ENCODE results near the gene ALG11. TPM values are rescaled to one million over a fixed set of nuclear protein-coding genes. Genes with fewer than 3 reads are reported as not detected.
"Not testable (repeated sequence)": the region's sequence is repeated elsewhere in the genome, so short reads cannot be mapped to it uniquely, and the experiment has no call there.

The ALG11 gene
- total and polyA plus RNA-seq, 4 donors = 9.8 to 29.6 (median 21.2) TPM

DNA sequence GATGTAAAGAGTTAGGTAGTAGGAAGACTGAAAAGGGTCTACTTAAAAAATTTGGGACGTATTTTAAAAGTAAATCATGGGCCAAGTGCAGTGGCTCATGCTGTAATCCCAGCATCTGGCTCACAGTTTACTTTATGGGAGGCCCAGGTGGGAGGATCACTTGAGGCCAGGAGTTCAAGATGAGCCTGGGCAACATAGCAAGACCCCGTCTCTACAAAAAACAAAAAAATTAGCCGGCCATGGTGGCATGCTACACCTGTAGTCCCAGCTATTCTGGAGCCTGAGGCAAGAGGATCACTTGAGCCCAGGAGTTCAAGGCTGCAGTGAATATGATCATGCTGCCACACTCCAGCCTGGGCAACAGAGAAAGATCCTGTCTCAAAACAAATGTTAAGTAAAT, 35.3 kb downstream of the ALG11 start:
- H3K4me3 ChIP-seq (ENCODE audit: low read depth, low read length) = no peak overlapping the region
- no peak overlapping the region for H3K27ac ChIP-seq (ENCODE audit: low read depth, low read length)
- no peaks in the 10 kb centered on the region for H3K9me3 ChIP-seq (ENCODE audit: control insufficient read depth, insufficient read depth, low read length)
- DNase-seq (ENCODE audit: low read depth in 4 of 6, low spot score in 6 of 6) = no peak
- H3K4me1 ChIP-seq (ENCODE audit: control insufficient read depth, insufficient read depth, low read length) = no peaks in the 10 kb centered on the region
- H3K36me3 ChIP-seq (ENCODE audit: control insufficient read depth, insufficient read depth, low read length) = no peaks in the 10 kb centered on the region
- 100% methylated on average over 3 of the region's 3 CpGs for WGBS (ENCODE audit: insufficient coverage)
- no peaks in the 10 kb centered on the region for H3K27me3 ChIP-seq (ENCODE audit: control insufficient read depth, insufficient read depth, low read length)

DNA sequence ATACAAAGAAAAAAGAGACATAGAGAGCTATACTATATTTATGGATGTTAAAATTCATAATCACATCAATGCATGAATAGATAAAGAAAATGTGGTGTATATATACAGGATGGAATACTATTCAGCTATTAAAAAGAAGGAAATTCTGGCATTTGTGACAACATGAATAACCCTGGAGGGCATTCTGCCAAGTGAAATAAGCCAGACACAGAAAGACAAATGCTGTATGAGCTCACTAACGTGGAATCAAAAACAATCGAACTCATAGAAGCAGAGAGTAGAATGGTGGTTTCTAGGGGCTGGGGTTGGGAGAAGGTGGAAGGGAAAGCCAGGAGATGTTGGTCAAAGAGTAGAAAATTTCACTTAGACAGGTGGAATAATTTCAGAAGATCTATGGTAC, 36.3 kb downstream of the ALG11 start:
- no peaks in the 10 kb centered on the region for H3K27me3 ChIP-seq (ENCODE audit: control insufficient read depth, insufficient read depth, low read length)
- H3K4me1 ChIP-seq (ENCODE audit: control insufficient read depth, insufficient read depth, low read length) = no peaks in the 10 kb centered on the region
- H3K27ac ChIP-seq (ENCODE audit: low read depth, low read length) = no peak overlapping the region
- no peaks in the 10 kb centered on the region for H3K9me3 ChIP-seq (ENCODE audit: control insufficient read depth, insufficient read depth, low read length)
- no peak for DNase-seq (ENCODE audit: low read depth in 4 of 6, low spot score in 6 of 6)
- no peaks in the 10 kb centered on the region for H3K36me3 ChIP-seq (ENCODE audit: control insufficient read depth, insufficient read depth, low read length)
- H3K4me3 ChIP-seq (ENCODE audit: low read depth, low read length) = no peak overlapping the region
- 67% methylated on average over 2 of the region's 2 CpGs for WGBS (ENCODE audit: insufficient coverage)

DNA sequence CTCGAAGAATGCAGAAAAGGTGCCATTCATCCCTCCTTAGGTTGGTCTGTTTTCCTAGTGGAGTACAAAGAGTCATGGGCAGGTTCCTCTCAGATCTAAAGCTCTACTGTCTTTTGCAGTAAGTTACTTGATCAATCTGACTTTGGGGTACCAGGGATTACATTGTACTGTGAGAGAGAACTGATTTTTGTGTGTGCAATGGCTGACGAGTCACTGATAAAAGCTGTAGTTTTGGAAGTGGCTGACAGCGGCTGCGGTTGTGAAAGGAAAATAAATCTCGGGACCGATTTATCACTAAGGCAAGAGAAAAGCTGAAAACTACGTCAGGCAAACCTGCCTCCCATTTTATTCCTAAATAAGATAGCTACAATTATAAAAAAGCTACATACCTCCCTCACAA, 39.2 kb downstream of the ALG11 start:
- H3K4me3 ChIP-seq (ENCODE audit: low read depth, low read length) = no peak overlapping the region
- WGBS (ENCODE audit: insufficient coverage) = 82% methylated on average over 3 of the region's 7 CpGs
- H3K4me1 ChIP-seq (ENCODE audit: control insufficient read depth, insufficient read depth, low read length) = no peaks in the 10 kb centered on the region
- no peak for DNase-seq (ENCODE audit: low read depth in 4 of 6, low spot score in 6 of 6)
- H3K9me3 ChIP-seq (ENCODE audit: control insufficient read depth, insufficient read depth, low read length) = no peaks in the 10 kb centered on the region
- H3K36me3 ChIP-seq (ENCODE audit: control insufficient read depth, insufficient read depth, low read length) = no peaks in the 10 kb centered on the region
- no peaks in the 10 kb centered on the region for H3K27me3 ChIP-seq (ENCODE audit: control insufficient read depth, insufficient read depth, low read length)
- H3K27ac ChIP-seq (ENCODE audit: low read depth, low read length) = no peak overlapping the region

DNA sequence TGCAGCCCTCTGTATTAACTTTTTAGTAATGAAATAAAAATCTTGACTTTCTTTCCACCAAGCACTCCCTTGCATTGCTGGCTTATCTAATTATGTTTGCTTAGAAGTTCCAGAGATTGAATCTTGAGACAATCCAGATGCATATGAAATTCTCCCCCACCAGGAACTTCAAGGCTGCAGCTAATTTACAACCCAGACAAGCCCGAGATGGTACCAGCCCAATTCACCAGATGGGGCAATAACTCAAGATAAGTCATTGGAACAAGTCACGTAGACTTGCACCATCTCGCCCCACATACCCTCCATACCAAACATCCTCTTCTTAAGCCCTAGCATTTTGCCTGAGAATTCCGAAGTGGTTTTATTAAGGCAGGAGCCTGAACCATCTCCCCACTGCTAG, 41.3 kb downstream of the ALG11 start:
- WGBS (ENCODE audit: insufficient coverage) = 80% methylated on average over 4 of the region's 4 CpGs
- Histone ChIP-seq H3K4me1 (ENCODE audit: control insufficient read depth, insufficient read depth, low read length) (no peaks in the 10 kb centered on the region), H3K9me3 (ENCODE audit: control insufficient read depth, insufficient read depth, low read length) (no peaks in the 10 kb centered on the region), H3K36me3 (ENCODE audit: control insufficient read depth, insufficient read depth, low read length) (no peaks in the 10 kb centered on the region), H3K4me3 (ENCODE audit: low read depth, low read length) (no peak overlapping the region), H3K27ac (ENCODE audit: low read depth, low read length) (no peak overlapping the region), H3K27me3 (ENCODE audit: control insufficient read depth, insufficient read depth, low read length) (no peaks in the 10 kb centered on the region)
- DNase-seq (ENCODE audit: low read depth in 4 of 6, low spot score in 6 of 6) = no peak

DNA sequence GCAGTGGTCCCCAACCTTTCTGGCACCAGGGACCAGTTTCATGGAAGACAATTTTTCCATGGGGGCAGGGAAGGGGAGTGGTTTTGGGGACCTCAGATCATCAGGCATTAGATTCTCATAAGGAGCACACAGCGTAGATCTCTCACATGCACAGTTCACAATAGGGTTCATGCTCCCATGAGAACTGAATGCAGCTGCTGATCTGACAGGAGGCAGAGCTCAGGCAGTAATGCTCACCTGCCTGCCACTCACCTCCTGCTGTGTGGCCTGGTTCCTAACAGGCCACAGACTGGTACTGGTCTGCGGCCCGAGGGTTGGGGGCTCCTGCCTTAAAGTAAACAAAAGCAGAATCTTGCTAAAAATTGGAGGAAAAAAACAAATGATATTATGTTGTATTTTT, 48.9 kb downstream of the ALG11 start:
- WGBS (ENCODE audit: insufficient coverage) = 96% methylated on average over 3 of the region's 3 CpGs
- not testable (repeated sequence) for H3K27me3 ChIP-seq (ENCODE audit: control insufficient read depth, insufficient read depth, low read length); DNase-seq (ENCODE audit: low read depth in 4 of 6, low spot score in 6 of 6); H3K36me3 ChIP-seq (ENCODE audit: control insufficient read depth, insufficient read depth, low read length); H3K4me3 ChIP-seq (ENCODE audit: low read depth, low read length); H3K4me1 ChIP-seq (ENCODE audit: control insufficient read depth, insufficient read depth, low read length); H3K9me3 ChIP-seq (ENCODE audit: control insufficient read depth, insufficient read depth, low read length); H3K27ac ChIP-seq (ENCODE audit: low read depth, low read length)

DNA sequence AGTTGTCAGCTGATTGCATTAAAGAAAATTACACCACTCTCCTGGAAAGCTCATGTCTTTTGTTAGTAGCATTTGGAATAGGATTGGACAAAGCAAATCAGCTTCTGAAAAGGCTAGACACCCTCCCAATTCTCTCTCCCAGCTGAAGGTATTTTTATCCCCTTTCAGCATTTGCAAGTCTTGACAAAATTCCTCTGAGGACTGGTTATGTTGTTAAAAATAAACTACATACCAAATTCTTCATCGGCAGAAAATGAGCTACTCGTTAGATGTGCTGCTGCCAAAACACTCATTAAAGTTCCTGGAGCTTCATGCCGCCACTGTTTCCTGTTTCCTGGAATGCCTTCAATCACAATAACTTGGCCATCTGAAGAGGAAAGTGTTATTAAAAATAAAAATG, 49.4 kb downstream of the ALG11 start:
- H3K4me3 ChIP-seq (ENCODE audit: low read depth, low read length) = no peak overlapping the region
- no peak overlapping the region for H3K27ac ChIP-seq (ENCODE audit: low read depth, low read length)
- whole genome bisulfite sequencing (ENCODE audit: insufficient coverage) = no CpG with 5 or more reads among the region's 3 CpGs
- no peaks in the 10 kb centered on the region for H3K27me3 ChIP-seq (ENCODE audit: control insufficient read depth, insufficient read depth, low read length)
- no peaks in the 10 kb centered on the region for H3K36me3 ChIP-seq (ENCODE audit: control insufficient read depth, insufficient read depth, low read length)
- peak in 1 of 6 donors; percentile 13 for DNase-seq (ENCODE audit: low read depth in 4 of 6, low spot score in 6 of 6)
- peaks cover 2% of the 10 kb centered on the region for H3K9me3 ChIP-seq (ENCODE audit: control insufficient read depth, insufficient read depth, low read length)
- no peaks in the 10 kb centered on the region for H3K4me1 ChIP-seq (ENCODE audit: control insufficient read depth, insufficient read depth, low read length)

DNA sequence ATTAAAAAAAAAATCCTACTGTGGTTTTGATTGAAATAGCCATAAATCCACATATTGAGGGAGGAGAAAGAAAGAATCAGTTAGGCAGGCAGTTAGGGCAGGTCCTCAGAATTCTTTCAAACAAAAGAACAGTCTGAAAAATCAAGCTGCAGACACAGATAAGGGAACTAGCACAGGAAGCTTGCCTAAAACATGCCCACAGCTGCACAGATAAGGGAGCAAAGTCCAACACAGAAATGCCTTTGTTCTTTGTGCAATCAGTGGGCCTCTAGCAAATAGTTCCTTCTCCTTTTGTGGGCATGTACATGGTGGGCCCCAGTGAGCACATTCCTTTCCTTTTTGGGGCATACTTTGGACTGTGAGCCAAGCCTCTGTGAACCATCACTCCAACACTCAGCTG, 55.0 kb downstream of the ALG11 start:
- Histone ChIP-seq H3K9me3 (ENCODE audit: control insufficient read depth, insufficient read depth, low read length) (peaks cover 7% of the 10 kb centered on the region), H3K4me3 (ENCODE audit: low read depth, low read length) (no peak overlapping the region), H3K36me3 (ENCODE audit: control insufficient read depth, insufficient read depth, low read length) (no peaks in the 10 kb centered on the region), H3K27me3 (ENCODE audit: control insufficient read depth, insufficient read depth, low read length) (no peaks in the 10 kb centered on the region), H3K27ac (ENCODE audit: low read depth, low read length) (no peak overlapping the region), H3K4me1 (ENCODE audit: control insufficient read depth, insufficient read depth, low read length) (no peaks in the 10 kb centered on the region)
- peak in 1 of 6 donors; percentile 7 for DNase-seq (ENCODE audit: low read depth in 4 of 6, low spot score in 6 of 6)

DNA sequence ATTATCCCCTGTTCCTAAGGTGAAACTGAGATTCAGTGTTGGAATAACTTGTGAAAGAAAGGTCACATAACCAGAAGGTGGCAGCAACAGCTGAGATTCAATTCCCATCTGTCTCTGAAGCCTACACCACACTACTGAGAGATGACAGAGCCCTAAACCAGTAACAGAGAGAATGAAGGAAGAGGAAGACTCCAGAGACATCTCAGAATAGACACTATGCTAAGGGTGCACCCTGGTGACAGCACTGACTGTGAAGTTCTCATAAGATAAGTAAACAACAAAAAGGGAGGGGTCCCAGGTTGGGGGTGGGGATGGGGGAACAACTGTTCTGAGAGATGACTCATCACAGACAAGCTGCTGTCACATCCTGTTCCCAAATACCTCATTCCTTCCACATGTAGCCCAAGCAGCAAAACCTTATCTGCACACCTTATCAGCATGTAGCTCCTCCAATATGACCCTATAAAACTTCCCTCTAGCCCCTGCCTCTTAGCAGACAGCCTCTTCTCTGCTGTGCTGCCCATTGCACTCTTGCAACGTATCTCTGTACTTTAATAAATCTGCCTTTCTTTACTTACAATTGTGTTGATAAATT, 58.8 kb downstream of the ALG11 start:
- Histone ChIP-seq H3K9me3 (ENCODE audit: control insufficient read depth, insufficient read depth, low read length) (peaks cover 6% of the 10 kb centered on the region), H3K4me3 (ENCODE audit: low read depth, low read length) (no peak overlapping the region), H3K27me3 (ENCODE audit: control insufficient read depth, insufficient read depth, low read length) (no peaks in the 10 kb centered on the region), H3K36me3 (ENCODE audit: control insufficient read depth, insufficient read depth, low read length) (no peaks in the 10 kb centered on the region), H3K4me1 (ENCODE audit: control insufficient read depth, insufficient read depth, low read length) (no peaks in the 10 kb centered on the region), H3K27ac (ENCODE audit: low read depth, low read length) (no peak overlapping the region)
- WGBS (ENCODE audit: insufficient coverage) = 88% methylated on average over 1 of the region's 1 CpG
- DNase-seq (ENCODE audit: low read depth in 4 of 6, low spot score in 6 of 6) = no peak

Other genes starting within 250 kb of the ALG11 start
- gene DHRS12, start 208.2 kb upstream of the ALG11 start, total RNA-seq = 10 to 100 TPM in 1 of 2 donors, 1 to 10 TPM in 1; 6.8 to 12.6 TPM
- gene DHRS12, start 208.2 kb upstream of the ALG11 start, polyA plus RNA-seq (ENCODE audit: insufficient read length in 2 of 2) = 10 to 100 TPM; 13.8 to 15.2 TPM
- gene TMEM272, start 167.2 kb upstream of the ALG11 start, total RNA-seq = 1 to 10 TPM in 1 of 2 donors, under 1 TPM in 1; 0.50 to 1.1 TPM
- gene TMEM272, start 167.2 kb upstream of the ALG11 start, polyA plus RNA-seq (ENCODE audit: insufficient read length in 2 of 2) = 1 to 10 TPM; 1.3 to 2.2 TPM
- gene CCDC70, start 150.4 kb upstream of the ALG11 start, total RNA-seq = not detected
- gene CCDC70, start 150.4 kb upstream of the ALG11 start, polyA plus RNA-seq (ENCODE audit: insufficient read length in 2 of 2) = not detected
- gene ATP7B, start 948 bp upstream of the ALG11 start, total RNA-seq = 10 to 100 TPM in 1 of 2 donors, 1 to 10 TPM in 1; 9.8 to 10.5 TPM
- gene ATP7B, start 948 bp upstream of the ALG11 start, polyA plus RNA-seq (ENCODE audit: insufficient read length in 2 of 2) = 10 to 100 TPM; 12.7 to 13.0 TPM
- 10 to 100 TPM; 25.1 to 33.2 TPM for gene UTP14C, start 12.3 kb downstream of the ALG11 start, total RNA-seq
- 10 to 100 TPM; 22.2 to 24.4 TPM for gene UTP14C, start 12.3 kb downstream of the ALG11 start, polyA plus RNA-seq (ENCODE audit: insufficient read length in 2 of 2)
- 1 to 10 TPM; 3.0 to 7.5 TPM for gene NEK5, start 116.7 kb downstream of the ALG11 start, total RNA-seq
- 1 to 10 TPM; 6.0 to 7.6 TPM for gene NEK5, start 116.7 kb downstream of the ALG11 start, polyA plus RNA-seq (ENCODE audit: insufficient read length in 2 of 2)
- gene NEK3, start 147.2 kb downstream of the ALG11 start, total RNA-seq = 10 to 100 TPM; 11.4 to 24.1 TPM
- gene NEK3, start 147.2 kb downstream of the ALG11 start, polyA plus RNA-seq (ENCODE audit: insufficient read length in 2 of 2) = 10 to 100 TPM; 15.4 to 29.1 TPM

Data from spinal cord (tissue), 10 donors.